Body of pancreas (tissue), 4 donors: ENCODE data around the gene MB21D2. TPM values are rescaled to one million over a fixed set of nuclear protein-coding genes. Genes with fewer than 3 reads are reported as not detected.

Experiments used
- ATAC-seq: fragments of 150-250 bp; one replicate; pipeline ENCODE4 v1.9.1; 2016
- DNase-seq, 4 donors: peaks; one replicate each; pipeline ENCODE4 v3.0.0-alpha.2; 2019
- H3K27ac ChIP-seq, 4 donors: fragments of 200-600 bp; sonication (generic); 1 replicate in 3 of 4; 2 replicates in 1 of 4; pipeline versions ENCODE4 v1.5.1 to v1.6.1; 2016 to 2019; ENCODE audit warnings: mild to moderate bottlenecking in 1 of 4, mixed read lengths in 1 of 4, moderate library complexity in 1 of 4
- H3K27me3 ChIP-seq, 2 donors: fragments of 200-600 bp; sonication (generic); one replicate each; pipeline ENCODE4 v1.6.0; 2016; ENCODE audit warnings: mild to moderate bottlenecking in 1 of 2
- H3K36me3 ChIP-seq, 2 donors: fragments of 200-600 bp; sonication (generic); replicated peaks in 1 of 2; 2 replicates each; pipeline ENCODE4 v1.5.1; 2016; ENCODE audit warnings: low read depth in 2 of 2; ENCODE audit not compliant: insufficient read depth in 1 of 2
- H3K4me1 ChIP-seq: fragments of 200-600 bp; sonication (generic); one replicate; pipeline ENCODE4 v1.6.0; 2016
- H3K4me3 ChIP-seq, 2 donors: fragments of 200-600 bp; sonication (generic); 1 replicate in 1 of 2; 2 replicates in 1 of 2; pipeline ENCODE4 v1.5.1; 2016 to 2019
- H3K9me3 ChIP-seq, 3 donors: fragments of 200-600 bp; sonication (generic); 1 replicate in 2 of 3; 2 replicates in 1 of 3; pipeline ENCODE4 v1.5.1; 2016
- POLR2A ChIP-seq, 3 donors: fragments of 450-650 bp; IDR thresholded peaks; one replicate each; pipeline ENCODE4 v1.6.1; 2016; ENCODE audit warnings: antibody characterized with exemption in 3 of 3, mild to moderate bottlenecking in 2 of 3
- WGBS, 2 donors: methylation state at CpG; one replicate each; pipeline ENCODE4 v1.1.5; 2017; 5-methylcytosine and 5-hydroxymethylcytosine counted together
- intact Hi-C: fragments of 100-400 bp; cut with DNase I; formaldehyde crosslinking; loops from one replicate; pipeline ENCODE4 v1.15.1; 2023
- total RNA-seq, 2 donors: library from RNA; depleted of rRNA; stranded (reverse); fragments of >200 nt; gene quantifications; one replicate each; pipeline ENCODE4 v1.1.0, GENCODE V29; 2016
- TF ChIP-seq, protein P1 (sequence below), 7 experiments: fragments of 450-650 bp in 4 of 7; fragments of 200-600 bp in 3 of 7; sonication (generic) in 3 of 7; IDR thresholded peaks; one replicate each; pipeline ENCODE4 v1.5.1; 2016 to 2019; ENCODE audit warnings: antibody characterized with exemption in 7 of 7

Gene MB21D2
- total RNA-seq, 2 donors from 2014 or later = 0.66 to 1.8 TPM

DNA sequence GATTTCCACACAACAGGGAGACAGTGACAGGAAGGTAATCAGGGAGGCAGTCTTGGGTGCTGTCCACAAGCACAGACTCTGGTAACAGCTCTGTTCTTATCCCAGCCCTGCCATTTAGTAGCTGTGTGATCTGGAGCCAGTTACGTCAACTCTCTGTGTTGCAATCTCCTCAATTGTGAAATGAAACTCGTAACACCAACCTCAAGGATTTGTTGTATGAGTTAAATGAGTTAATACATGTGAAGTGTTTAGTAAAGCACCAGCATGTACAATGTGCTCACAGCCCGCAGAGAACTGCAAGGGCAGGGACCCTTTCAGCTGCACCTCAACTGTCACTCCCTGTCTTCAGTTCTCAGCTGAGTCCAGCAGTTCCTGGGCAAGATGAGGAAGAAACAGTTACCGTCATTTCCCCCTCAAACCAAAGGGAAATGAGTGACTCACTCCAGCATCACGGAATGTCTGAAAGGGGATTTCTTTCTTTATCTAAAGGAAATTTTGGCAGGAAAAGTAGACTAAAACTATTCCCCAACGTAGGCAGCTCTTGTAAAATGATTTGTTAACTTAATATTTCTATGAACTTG lies 39.9 kb upstream of the MB21D2 start:
- Histone ChIP-seq H3K4me1 (no peaks in the 10 kb centered on the region), H3K9me3 (no peaks in the 10 kb centered on the region), H3K36me3 (no peaks in the 10 kb centered on the region), H3K27ac (peak overlapping the region in 2 of 4 donors; percentile 13 to 46), H3K27me3 (no peaks in the 10 kb centered on the region), H3K4me3 (no peak overlapping the region)
- DNase-seq (peak; percentile 11 to 58 (median 16)), ATAC-seq (peak; percentile 74)
- WGBS, 2 donors = 27 to 56% methylated on average over 6 of the region's 6 CpGs
- no peak for TF ChIP-seq POLR2A (IDR thresholded peaks at IDR 0.05)
- intact Hi-C loops = no loop called here

DNA sequence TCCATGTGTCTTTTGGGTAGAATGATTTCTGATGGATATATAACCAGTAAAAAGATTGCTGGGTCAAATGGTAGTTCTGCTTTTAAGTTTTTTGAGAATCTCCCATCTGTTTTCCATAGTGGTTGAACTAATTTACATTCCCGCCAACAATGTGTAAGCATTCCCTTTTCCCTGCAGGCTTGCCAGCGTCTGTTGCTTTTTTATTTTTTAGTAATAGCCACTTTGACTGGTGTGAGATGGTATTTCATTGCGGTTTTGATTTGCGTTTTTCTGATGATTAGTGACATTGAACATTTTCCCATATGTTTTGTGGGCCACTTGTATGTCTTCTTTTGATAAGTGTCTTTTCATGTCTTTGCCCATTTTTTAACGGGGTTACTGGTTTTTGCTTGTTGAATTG lies 36.3 kb upstream of the MB21D2 start:
- WGBS, 2 donors = 78 to 80% methylated on average over 5 of the region's 5 CpGs
- ATAC-seq = no peak
- intact Hi-C loops = no loop called here

DNA sequence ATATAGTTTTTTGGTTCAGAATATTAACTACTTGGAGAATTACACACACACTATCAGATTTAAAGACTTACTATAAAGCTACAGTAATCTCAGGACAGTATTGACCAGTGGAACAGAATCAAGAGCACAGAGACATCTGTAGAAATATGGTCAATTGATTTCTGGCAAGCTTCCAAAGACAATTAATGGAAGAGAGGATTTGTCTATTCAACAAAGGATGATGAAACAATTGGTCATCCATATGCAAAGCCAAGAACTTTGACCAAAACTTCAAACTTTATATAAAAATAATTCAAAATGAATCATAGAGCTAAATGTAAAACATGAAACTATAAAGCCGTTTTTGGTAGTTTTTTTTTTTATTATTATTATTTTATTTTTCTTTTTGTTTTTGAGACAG lies 29.8 kb upstream of the MB21D2 start:
- no peaks in the 10 kb centered on the region for H3K36me3 ChIP-seq
- H3K27me3 ChIP-seq = no peaks in the 10 kb centered on the region
- WGBS, 2 donors = 61 to 72% methylated on average over 1 of the region's 1 CpG
- no peak overlapping the region for H3K27ac ChIP-seq
- DNase-seq = no peak
- intact Hi-C loops = no loop called here
- H3K4me3 ChIP-seq = no peak overlapping the region
- no peak for TF ChIP-seq POLR2A (IDR thresholded peaks at IDR 0.05)
- TF ChIP-seq, protein P1, sequence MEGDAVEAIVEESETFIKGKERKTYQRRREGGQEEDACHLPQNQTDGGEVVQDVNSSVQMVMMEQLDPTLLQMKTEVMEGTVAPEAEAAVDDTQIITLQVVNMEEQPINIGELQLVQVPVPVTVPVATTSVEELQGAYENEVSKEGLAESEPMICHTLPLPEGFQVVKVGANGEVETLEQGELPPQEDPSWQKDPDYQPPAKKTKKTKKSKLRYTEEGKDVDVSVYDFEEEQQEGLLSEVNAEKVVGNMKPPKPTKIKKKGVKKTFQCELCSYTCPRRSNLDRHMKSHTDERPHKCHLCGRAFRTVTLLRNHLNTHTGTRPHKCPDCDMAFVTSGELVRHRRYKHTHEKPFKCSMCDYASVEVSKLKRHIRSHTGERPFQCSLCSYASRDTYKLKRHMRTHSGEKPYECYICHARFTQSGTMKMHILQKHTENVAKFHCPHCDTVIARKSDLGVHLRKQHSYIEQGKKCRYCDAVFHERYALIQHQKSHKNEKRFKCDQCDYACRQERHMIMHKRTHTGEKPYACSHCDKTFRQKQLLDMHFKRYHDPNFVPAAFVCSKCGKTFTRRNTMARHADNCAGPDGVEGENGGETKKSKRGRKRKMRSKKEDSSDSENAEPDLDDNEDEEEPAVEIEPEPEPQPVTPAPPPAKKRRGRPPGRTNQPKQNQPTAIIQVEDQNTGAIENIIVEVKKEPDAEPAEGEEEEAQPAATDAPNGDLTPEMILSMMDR (IDR thresholded peaks at IDR 0.05) = no peak
- ATAC-seq = no peak
- H3K4me1 ChIP-seq = no peaks in the 10 kb centered on the region
- H3K9me3 ChIP-seq = no peaks in the 10 kb centered on the region

More for the DNA sequence above, 36.3 kb upstream of the MB21D2 start:
- Histone ChIP-seq H3K36me3 (no peaks in the 10 kb centered on the region), H3K9me3 (no peaks in the 10 kb centered on the region), H3K4me3 (no peak overlapping the region), H3K27ac (no peak overlapping the region), H3K4me1 (no peaks in the 10 kb centered on the region), H3K27me3 (no peaks in the 10 kb centered on the region)
- no peak for DNase-seq
- TF ChIP-seq, protein P1 (IDR thresholded peaks at IDR 0.05) = no peak
- no peak for TF ChIP-seq POLR2A (IDR thresholded peaks at IDR 0.05)

DNA sequence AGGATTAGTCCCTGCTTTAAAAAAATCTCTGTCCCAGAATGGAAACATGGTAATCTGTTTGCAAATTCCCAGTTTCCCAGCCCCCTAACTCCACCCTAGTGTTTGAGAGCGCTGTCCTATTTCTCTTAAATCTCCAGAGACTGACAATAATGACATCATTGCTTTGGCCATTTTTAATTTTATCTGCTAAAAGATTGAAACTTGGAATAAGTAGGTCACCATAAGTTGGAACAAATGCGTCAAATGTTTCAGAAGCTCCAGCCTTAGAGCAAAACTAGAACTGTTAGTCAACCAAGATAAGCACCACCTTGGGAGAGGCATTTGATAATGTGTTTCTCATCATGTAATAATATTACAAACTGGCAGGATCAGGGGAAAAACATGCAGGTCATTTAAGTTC lies 25.7 kb upstream of the MB21D2 start:
- intact Hi-C loops = no loop called here

DNA sequence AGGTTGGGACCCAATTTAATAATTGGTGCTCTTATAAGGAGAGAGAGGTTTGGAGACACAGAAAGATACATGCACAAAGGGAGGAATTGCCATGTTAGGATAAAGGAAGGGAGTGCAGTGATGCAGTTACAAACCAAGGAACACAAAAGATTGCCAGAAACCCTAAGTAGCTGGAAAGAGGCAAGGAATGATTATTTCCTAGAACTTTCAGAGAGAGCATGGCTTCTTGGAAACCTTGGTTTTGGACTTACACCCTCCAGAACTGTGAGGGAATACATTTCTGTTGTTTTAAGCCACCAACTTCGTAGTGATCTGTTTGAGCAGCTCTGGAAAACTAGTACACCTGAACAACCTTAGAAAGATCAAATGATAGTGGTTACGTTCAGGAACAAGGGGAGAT lies 25.0 kb upstream of the MB21D2 start:
- no peaks in the 10 kb centered on the region for H3K4me1 ChIP-seq
- WGBS, 2 donors = 42 to 43% methylated on average over 2 of the region's 2 CpGs
- intact Hi-C loops = no loop called here
- no peaks in the 10 kb centered on the region for H3K36me3 ChIP-seq
- H3K27me3 ChIP-seq = no peaks in the 10 kb centered on the region
- DNase-seq (no peak), ATAC-seq (no peak)
- TF ChIP-seq, protein P1 (IDR thresholded peaks at IDR 0.05) = no peak
- no peak for TF ChIP-seq POLR2A (IDR thresholded peaks at IDR 0.05)
- H3K4me3 ChIP-seq = no peak overlapping the region
- no peak overlapping the region for H3K27ac ChIP-seq
- no peaks in the 10 kb centered on the region for H3K9me3 ChIP-seq

More for the DNA sequence above, 25.7 kb upstream of the MB21D2 start:
- Histone ChIP-seq H3K36me3 (no peaks in the 10 kb centered on the region), H3K4me3 (no peak overlapping the region), H3K27me3 (no peaks in the 10 kb centered on the region), H3K9me3 (no peaks in the 10 kb centered on the region), H3K4me1 (no peaks in the 10 kb centered on the region), H3K27ac (no peak overlapping the region)
- ATAC-seq = peak; percentile 60
- no peak for DNase-seq
- 79 to 85% methylated on average over 2 of the region's 2 CpGs for WGBS, 2 donors
- TF ChIP-seq POLR2A (IDR thresholded peaks at IDR 0.05) = no peak
- TF ChIP-seq, protein P1 (IDR thresholded peaks at IDR 0.05) = no peak
